Duodenal mucosa (tissue), 2 donors: ENCODE data around the gene DNAH6.

Source experiments
- H3K27ac ChIP-seq: one replicate; pipeline ENCODE4 v1.7.0; 2013; ENCODE audit warnings: low read depth, low read length
- H3K27me3 ChIP-seq, 2 donors: one replicate each; pipeline ENCODE4 v1.7.0; 2013; ENCODE audit warnings: low read length in 2 of 2, control low read depth in 1 of 2; ENCODE audit not compliant: insufficient read depth in 2 of 2, control insufficient read depth in 1 of 2
- H3K36me3 ChIP-seq, 2 donors: one replicate each; pipeline ENCODE4 v1.7.0; 2013; ENCODE audit warnings: low read length in 2 of 2, control low read depth in 1 of 2; ENCODE audit not compliant: insufficient read depth in 2 of 2, control insufficient read depth in 1 of 2
- H3K4me1 ChIP-seq, 2 donors: one replicate each; pipeline ENCODE4 v1.7.0; 2013; ENCODE audit warnings: low read length in 2 of 2, control low read depth in 1 of 2; ENCODE audit not compliant: insufficient read depth in 2 of 2, control insufficient read depth in 1 of 2
- H3K4me3 ChIP-seq, 2 donors: one replicate each; pipeline ENCODE4 v1.7.0; 2013; ENCODE audit warnings: low read length in 2 of 2, low read depth in 1 of 2
- H3K9ac ChIP-seq, 2 donors: one replicate each; pipeline ENCODE4 v1.7.0; 2013; ENCODE audit warnings: low read length in 2 of 2, low read depth in 1 of 2
- H3K9me3 ChIP-seq, 2 donors: one replicate each; pipeline ENCODE4 v1.7.0; 2013; ENCODE audit warnings: low read length in 2 of 2, control low read depth in 1 of 2; ENCODE audit not compliant: control insufficient read depth in 1 of 2

DNAH6 gene

GRCh38 chr2:84785950-84786349, 269.7 kb downstream of the DNAH6 start:
- H3K9ac ChIP-seq, result no peak overlapping the region
- H3K4me1 ChIP-seq, result peaks cover 14 to 17% of the 10 kb centered on the region in 2 donors
- no peak overlapping the region for H3K27ac ChIP-seq

GRCh38 chr2:84786601-84787000, 270.3 kb downstream of the DNAH6 start:
- Histone ChIP-seq H3K9ac (no peak overlapping the region), H3K36me3 (no peaks in the 10 kb centered on the region), H3K27ac (no peak overlapping the region), H3K4me3 (no peak overlapping the region), H3K27me3 (no peaks in the 10 kb centered on the region), H3K4me1 (peaks cover 12 to 14% of the 10 kb centered on the region in 2 donors), H3K9me3 (no peaks in the 10 kb centered on the region)

More at GRCh38 chr2:84785950-84786349, 269.7 kb downstream of the DNAH6 start:
- no peaks in the 10 kb centered on the region for H3K9me3 ChIP-seq
- H3K4me3 ChIP-seq, result no peak overlapping the region
- no peaks in the 10 kb centered on the region for H3K27me3 ChIP-seq
- H3K36me3 ChIP-seq, result no peaks in the 10 kb centered on the region

- H3K27me3 ChIP-seq, result no peaks in the 10 kb centered on the region
- peaks cover 0 to 3% of the 10 kb centered on the region in 2 donors for H3K9me3 ChIP-seq
- H3K4me1 ChIP-seq, result peaks cover 0 to under 1% of the 10 kb centered on the region in 2 donors
- H3K27ac ChIP-seq, result no peak overlapping the region
- H3K36me3 ChIP-seq, result no peaks in the 10 kb centered on the region
- no peak overlapping the region for H3K9ac ChIP-seq
- H3K4me3 ChIP-seq, result no peak overlapping the region
Observed at GRCh38 chr2:84788027-84788426, 271.7 kb downstream of the DNAH6 start.

- Histone ChIP-seq H3K9ac (no peak overlapping the region), H3K27me3 (no peaks in the 10 kb centered on the region), H3K4me3 (no peak overlapping the region), H3K4me1 (no peaks in the 10 kb centered on the region), H3K9me3 (peaks cover 0 to 4% of the 10 kb centered on the region in 2 donors), H3K36me3 (no peaks in the 10 kb centered on the region), H3K27ac (no peak overlapping the region)
Observed at GRCh38 chr2:84788498-84788897, 272.2 kb downstream of the DNAH6 start.

GRCh38 chr2:84792856-84793522, 276.7 kb downstream of the DNAH6 start:
- no peaks in the 10 kb centered on the region for H3K27me3 ChIP-seq

GRCh38 chr2:84793641-84794040, 277.3 kb downstream of the DNAH6 start:
- Histone ChIP-seq H3K27ac (no peak overlapping the region), H3K9ac (no peak overlapping the region), H3K9me3 (peaks cover 0 to 5% of the 10 kb centered on the region in 2 donors), H3K36me3 (no peaks in the 10 kb centered on the region), H3K27me3 (no peaks in the 10 kb centered on the region), H3K4me1 (no peaks in the 10 kb centered on the region), H3K4me3 (no peak overlapping the region)

More at GRCh38 chr2:84792856-84793522, 276.7 kb downstream of the DNAH6 start:
- Histone ChIP-seq H3K4me1 (no peaks in the 10 kb centered on the region), H3K9me3 (peaks cover 0 to 5% of the 10 kb centered on the region in 2 donors), H3K4me3 (no peak overlapping the region), H3K9ac (no peak overlapping the region), H3K27ac (no peak overlapping the region), H3K36me3 (no peaks in the 10 kb centered on the region)

- Histone ChIP-seq H3K4me1 (no peaks in the 10 kb centered on the region), H3K4me3 (no peak overlapping the region), H3K27ac (no peak overlapping the region), H3K9me3 (peaks cover 0 to 5% of the 10 kb centered on the region in 2 donors), H3K36me3 (no peaks in the 10 kb centered on the region), H3K27me3 (no peaks in the 10 kb centered on the region), H3K9ac (no peak overlapping the region)
Observed at GRCh38 chr2:84796798-84797197, 280.5 kb downstream of the DNAH6 start.

GRCh38 chr2:84797271-84797670, 281.0 kb downstream of the DNAH6 start:
- H3K4me3 ChIP-seq, result no peak overlapping the region

GRCh38 chr2:84799772-84800171, 283.5 kb downstream of the DNAH6 start:
- no peaks in the 10 kb centered on the region for H3K4me1 ChIP-seq
- no peaks in the 10 kb centered on the region for H3K27me3 ChIP-seq
- no peak overlapping the region for H3K27ac ChIP-seq
- H3K9ac ChIP-seq, result no peak overlapping the region
- no peaks in the 10 kb centered on the region for H3K36me3 ChIP-seq
- peaks cover 0 to 2% of the 10 kb centered on the region in 2 donors for H3K9me3 ChIP-seq
- H3K4me3 ChIP-seq, result no peak overlapping the region

More at GRCh38 chr2:84797271-84797670, 281.0 kb downstream of the DNAH6 start:
- Histone ChIP-seq H3K4me1 (no peaks in the 10 kb centered on the region), H3K9ac (no peak overlapping the region), H3K36me3 (no peaks in the 10 kb centered on the region), H3K27me3 (no peaks in the 10 kb centered on the region), H3K9me3 (peaks cover 0 to 5% of the 10 kb centered on the region in 2 donors), H3K27ac (no peak overlapping the region)

- Histone ChIP-seq H3K9me3 (peaks cover 0 to 2% of the 10 kb centered on the region in 2 donors), H3K9ac (no peak overlapping the region), H3K36me3 (no peaks in the 10 kb centered on the region)
Observed at GRCh38 chr2:84800194-84800805, 284.0 kb downstream of the DNAH6 start.

More at GRCh38 chr2:84800194-84800805, 284.0 kb downstream of the DNAH6 start:
- no peak overlapping the region for H3K4me3 ChIP-seq
- no peaks in the 10 kb centered on the region for H3K4me1 ChIP-seq
- no peaks in the 10 kb centered on the region for H3K27me3 ChIP-seq
- no peak overlapping the region for H3K27ac ChIP-seq
